ENCODE data around the gene CDC42BPB.

CDC42BPB gene, protein sequence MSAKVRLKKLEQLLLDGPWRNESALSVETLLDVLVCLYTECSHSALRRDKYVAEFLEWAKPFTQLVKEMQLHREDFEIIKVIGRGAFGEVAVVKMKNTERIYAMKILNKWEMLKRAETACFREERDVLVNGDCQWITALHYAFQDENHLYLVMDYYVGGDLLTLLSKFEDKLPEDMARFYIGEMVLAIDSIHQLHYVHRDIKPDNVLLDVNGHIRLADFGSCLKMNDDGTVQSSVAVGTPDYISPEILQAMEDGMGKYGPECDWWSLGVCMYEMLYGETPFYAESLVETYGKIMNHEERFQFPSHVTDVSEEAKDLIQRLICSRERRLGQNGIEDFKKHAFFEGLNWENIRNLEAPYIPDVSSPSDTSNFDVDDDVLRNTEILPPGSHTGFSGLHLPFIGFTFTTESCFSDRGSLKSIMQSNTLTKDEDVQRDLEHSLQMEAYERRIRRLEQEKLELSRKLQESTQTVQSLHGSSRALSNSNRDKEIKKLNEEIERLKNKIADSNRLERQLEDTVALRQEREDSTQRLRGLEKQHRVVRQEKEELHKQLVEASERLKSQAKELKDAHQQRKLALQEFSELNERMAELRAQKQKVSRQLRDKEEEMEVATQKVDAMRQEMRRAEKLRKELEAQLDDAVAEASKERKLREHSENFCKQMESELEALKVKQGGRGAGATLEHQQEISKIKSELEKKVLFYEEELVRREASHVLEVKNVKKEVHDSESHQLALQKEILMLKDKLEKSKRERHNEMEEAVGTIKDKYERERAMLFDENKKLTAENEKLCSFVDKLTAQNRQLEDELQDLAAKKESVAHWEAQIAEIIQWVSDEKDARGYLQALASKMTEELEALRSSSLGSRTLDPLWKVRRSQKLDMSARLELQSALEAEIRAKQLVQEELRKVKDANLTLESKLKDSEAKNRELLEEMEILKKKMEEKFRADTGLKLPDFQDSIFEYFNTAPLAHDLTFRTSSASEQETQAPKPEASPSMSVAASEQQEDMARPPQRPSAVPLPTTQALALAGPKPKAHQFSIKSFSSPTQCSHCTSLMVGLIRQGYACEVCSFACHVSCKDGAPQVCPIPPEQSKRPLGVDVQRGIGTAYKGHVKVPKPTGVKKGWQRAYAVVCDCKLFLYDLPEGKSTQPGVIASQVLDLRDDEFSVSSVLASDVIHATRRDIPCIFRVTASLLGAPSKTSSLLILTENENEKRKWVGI (N-terminal part only)

DNA sequence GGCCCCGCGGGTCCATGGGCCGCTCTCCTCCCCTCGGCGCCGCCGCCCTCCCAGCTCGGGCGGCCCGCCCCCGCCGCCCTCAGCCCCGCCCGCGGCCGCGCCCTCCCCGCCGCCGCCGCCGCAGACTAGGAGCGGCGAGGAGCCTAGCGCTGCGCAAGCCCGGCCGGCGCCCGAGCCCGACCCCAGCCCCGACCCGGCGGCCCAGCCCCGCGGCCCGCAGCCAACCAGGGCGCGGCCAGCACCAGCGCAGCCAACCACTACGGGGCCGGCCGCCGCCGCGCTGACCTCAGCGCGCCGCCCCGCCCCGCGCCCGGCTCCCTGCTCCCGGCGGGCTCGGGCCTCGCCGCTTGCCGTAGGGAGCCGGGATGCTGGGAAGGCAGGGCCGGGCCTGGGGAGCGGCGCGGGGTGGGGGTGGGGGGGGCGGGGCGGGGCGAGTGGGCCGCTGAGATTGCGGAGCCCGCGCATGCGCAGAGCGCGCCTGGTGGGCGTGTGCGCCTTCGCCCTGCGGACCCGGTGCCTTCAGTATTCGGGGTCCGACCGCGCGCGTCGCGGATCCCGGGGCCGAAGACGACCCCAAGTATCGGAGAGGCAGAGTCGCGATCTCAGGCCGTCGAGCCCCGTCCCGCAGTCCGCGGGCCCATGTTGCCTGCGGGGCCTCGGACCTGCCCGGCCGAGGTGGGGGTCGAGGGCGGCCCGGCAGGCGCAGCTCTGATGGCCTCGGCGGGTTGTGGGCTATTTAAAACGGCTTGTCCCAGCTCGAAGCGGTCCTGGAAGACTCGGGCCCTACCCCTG, at the start of gene CDC42BPB:
Gene CDC42BPB (minus strand): TSS at position 178 of the 792 bp plus-strand sequence. CDS start 376 bp downstream, outside the sequence.
- Mint-ChIP-seq H3K36me3 (no peaks in the 10 kb centered on the region), H3K4me3 (peak within 1 kb of the TSS; percentile 62), H3K27ac (no peak within 1 kb of the TSS), H3K4me1 (no peaks in the 10 kb centered on the region), H3K9me3 (no peaks in the 10 kb centered on the region)
- ATAC-seq (peak; percentile 89), DNase-seq (ENCODE audit: low spot score in 2 of 2) (peak in 1 of 2 donors; percentile 22)

- Mint-ChIP-seq H3K4me1 (peaks cover 18% of the 10 kb centered on the region), H3K4me3 (no peak overlapping the region), H3K36me3 (no peaks in the 10 kb centered on the region)
Observed at GRCh38 chr14:103105580-103106150, 48.3 kb upstream of the CDC42BPB start.

GRCh38 chr14:103104654-103105452, 47.5 kb upstream of the CDC42BPB start:
- peak overlapping the region; percentile 24 for H3K4me3 Mint-ChIP-seq
- H3K9me3 Mint-ChIP-seq, result no peaks in the 10 kb centered on the region
- DNase-seq (ENCODE audit: low spot score in 2 of 2) (peak; percentile 69 to 85), ATAC-seq (peak; percentile 82)
- H3K36me3 Mint-ChIP-seq, result no peaks in the 10 kb centered on the region
- H3K4me1 Mint-ChIP-seq, result peaks cover 18% of the 10 kb centered on the region
- H3K27ac Mint-ChIP-seq, result no peak overlapping the region

More at GRCh38 chr14:103105580-103106150, 48.3 kb upstream of the CDC42BPB start:
- Mint-ChIP-seq H3K27ac (no peak overlapping the region), H3K9me3 (no peaks in the 10 kb centered on the region)
- DNase-seq (ENCODE audit: low spot score in 2 of 2) (no peak), ATAC-seq (no peak)

- ATAC-seq (no peak), DNase-seq (ENCODE audit: low spot score in 2 of 2) (no peak)
- H3K9me3 Mint-ChIP-seq, result no peaks in the 10 kb centered on the region
- no peak overlapping the region for H3K4me3 Mint-ChIP-seq
- H3K27ac Mint-ChIP-seq, result no peak overlapping the region
- H3K4me1 Mint-ChIP-seq, result peaks cover 18% of the 10 kb centered on the region
- no peaks in the 10 kb centered on the region for H3K36me3 Mint-ChIP-seq
Observed at GRCh38 chr14:103104389-103104653, 47.0 kb upstream of the CDC42BPB start.

DNA sequence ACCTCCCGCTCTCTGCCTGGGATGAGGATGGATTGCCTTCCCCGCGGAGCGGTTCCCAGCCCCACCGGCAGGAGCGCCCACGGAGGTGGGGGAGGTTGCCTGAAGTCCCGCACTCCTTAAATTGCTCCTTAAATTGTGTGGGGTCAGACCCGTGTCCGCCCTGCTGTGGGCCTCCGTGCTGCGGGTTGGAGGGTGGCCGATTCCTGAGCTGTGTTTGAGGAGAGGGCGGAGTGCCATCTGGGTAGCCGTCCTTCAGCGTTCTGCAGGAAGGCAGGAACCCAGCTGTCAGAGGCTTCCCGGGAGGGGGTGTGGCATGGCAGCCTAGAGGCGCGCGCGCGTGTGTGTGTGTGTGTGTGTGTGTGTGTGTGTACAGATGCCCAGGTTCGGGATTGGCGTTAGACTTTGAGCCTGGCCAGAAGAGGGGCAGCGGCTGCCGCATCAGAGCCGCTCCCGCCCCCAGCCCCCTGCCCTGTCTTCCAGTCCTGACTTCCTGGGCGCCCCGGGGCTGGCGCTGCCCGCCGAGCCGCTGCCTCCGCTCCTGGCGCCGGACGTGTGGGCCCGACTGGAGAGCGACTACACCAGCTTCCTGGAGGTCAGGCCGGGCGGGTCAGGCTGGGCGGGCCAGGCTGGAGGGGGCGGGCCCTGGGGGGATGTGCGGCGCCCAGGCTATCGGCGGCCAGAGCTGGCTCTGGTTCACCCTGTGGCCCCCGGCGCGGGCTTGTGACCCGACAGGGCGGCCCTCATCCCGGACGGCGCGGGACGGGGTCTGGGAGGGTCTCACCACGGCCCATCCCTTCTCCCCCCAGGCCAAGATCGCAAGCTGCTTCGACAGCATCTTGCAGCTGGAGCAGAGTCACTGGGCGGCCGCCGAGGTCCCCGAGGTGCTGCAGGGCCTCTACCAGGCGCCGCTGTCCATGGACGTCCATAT, 46.4 kb upstream of the CDC42BPB start:
- H3K36me3 Mint-ChIP-seq, result no peaks in the 10 kb centered on the region
- H3K27ac Mint-ChIP-seq, result no peak overlapping the region
- peaks cover 18% of the 10 kb centered on the region for H3K4me1 Mint-ChIP-seq
- no peak for DNase-seq (ENCODE audit: low spot score in 2 of 2)
- no peak overlapping the region for H3K4me3 Mint-ChIP-seq
- H3K9me3 Mint-ChIP-seq, result no peaks in the 10 kb centered on the region
- ATAC-seq, result no peak

DNA sequence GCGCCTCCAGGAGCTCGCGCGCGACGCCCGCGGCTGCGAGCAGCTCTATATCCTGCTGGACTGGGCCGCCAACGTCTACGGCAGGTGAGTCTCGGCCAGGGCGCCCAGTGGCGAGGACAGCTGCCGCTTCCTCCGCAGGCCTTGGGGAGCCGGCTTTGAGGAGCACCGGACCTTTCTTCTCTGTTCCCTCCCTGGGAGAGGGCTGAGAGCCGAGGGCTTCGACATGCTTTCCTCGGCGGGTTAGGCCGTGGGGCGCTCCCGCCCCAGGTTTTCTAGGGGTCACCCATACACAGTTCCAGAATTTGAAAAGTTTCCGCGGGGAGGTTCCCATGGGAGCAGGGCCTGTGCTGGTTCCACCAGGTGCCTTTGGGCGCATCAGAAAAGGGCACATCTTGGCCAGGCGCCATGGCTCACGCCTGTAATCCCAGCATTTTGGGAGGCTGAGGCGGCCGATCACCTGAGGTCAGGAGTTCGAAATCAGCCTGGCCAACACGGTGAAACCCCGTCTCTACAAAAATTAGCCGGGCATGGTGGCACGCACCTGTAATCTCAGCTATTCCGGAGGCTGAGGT, 45.4 kb upstream of the CDC42BPB start:
- H3K4me1 Mint-ChIP-seq, result peaks cover 18% of the 10 kb centered on the region

GRCh38 chr14:103101963-103102688, 44.8 kb upstream of the CDC42BPB start:
- no peak for ATAC-seq
- H3K4me3 Mint-ChIP-seq, result no peak overlapping the region
- no peak overlapping the region for H3K27ac Mint-ChIP-seq

More for the DNA sequence above, 45.4 kb upstream of the CDC42BPB start:
- H3K4me3 Mint-ChIP-seq, result no peak overlapping the region
- ATAC-seq (no peak), DNase-seq (ENCODE audit: low spot score in 2 of 2) (no peak)
- H3K9me3 Mint-ChIP-seq, result no peaks in the 10 kb centered on the region
- H3K36me3 Mint-ChIP-seq, result no peaks in the 10 kb centered on the region
- H3K27ac Mint-ChIP-seq, result no peak overlapping the region

GRCh38 chr14:103101257-103101962, 44.1 kb upstream of the CDC42BPB start:
- no peak for ATAC-seq
- Mint-ChIP-seq H3K27ac (no peak overlapping the region), H3K9me3 (no peaks in the 10 kb centered on the region)

More at GRCh38 chr14:103101963-103102688, 44.8 kb upstream of the CDC42BPB start:
- DNase-seq (ENCODE audit: low spot score in 2 of 2), result no peak
- Mint-ChIP-seq H3K4me1 (peaks cover 18% of the 10 kb centered on the region), H3K36me3 (no peaks in the 10 kb centered on the region), H3K9me3 (no peaks in the 10 kb centered on the region)

GRCh38 chr14:103100281-103101121, 43.2 kb upstream of the CDC42BPB start:
- peaks cover 13% of the 10 kb centered on the region for H3K4me1 Mint-ChIP-seq
- ATAC-seq, result no peak
- no peak for DNase-seq (ENCODE audit: low spot score in 2 of 2)
- H3K27ac Mint-ChIP-seq, result no peak overlapping the region
- H3K9me3 Mint-ChIP-seq, result no peaks in the 10 kb centered on the region
- H3K4me3 Mint-ChIP-seq, result no peak overlapping the region
- H3K36me3 Mint-ChIP-seq, result no peaks in the 10 kb centered on the region

More at GRCh38 chr14:103101257-103101962, 44.1 kb upstream of the CDC42BPB start:
- Mint-ChIP-seq H3K36me3 (no peaks in the 10 kb centered on the region), H3K4me1 (peaks cover 18% of the 10 kb centered on the region), H3K4me3 (no peak overlapping the region)
- DNase-seq (ENCODE audit: low spot score in 2 of 2), result no peak

DNA sequence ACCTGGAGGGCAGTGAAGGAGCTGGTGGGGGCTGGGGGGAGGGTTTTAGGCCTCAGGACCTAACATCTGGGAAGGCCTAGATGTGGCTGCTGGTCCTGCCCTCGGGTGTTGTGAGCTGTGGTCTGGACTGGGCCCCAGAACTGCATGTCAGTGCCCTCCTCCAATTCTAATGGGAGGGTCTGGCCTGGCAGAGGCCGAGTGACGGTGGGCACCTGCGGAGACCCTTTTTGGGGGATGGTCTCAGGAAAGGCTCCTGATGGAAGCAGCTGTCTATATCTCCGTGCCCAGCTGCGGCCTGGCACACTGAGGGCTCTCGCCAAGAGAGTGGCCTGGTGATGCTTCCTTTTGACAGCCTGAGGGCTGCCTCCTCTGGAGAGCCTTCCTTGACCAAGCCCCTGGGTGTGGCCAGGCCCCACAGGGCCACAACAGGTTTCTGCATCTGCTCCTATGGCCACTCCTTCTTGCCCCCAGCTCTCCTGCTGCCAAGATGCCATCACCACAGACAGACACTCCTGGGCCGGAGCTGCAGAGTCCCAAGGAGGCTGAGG, 42.5 kb upstream of the CDC42BPB start:
- Mint-ChIP-seq H3K27ac (no peak overlapping the region), H3K9me3 (no peaks in the 10 kb centered on the region), H3K4me3 (no peak overlapping the region), H3K4me1 (peaks cover 7% of the 10 kb centered on the region), H3K36me3 (no peaks in the 10 kb centered on the region)
- ATAC-seq (no peak), DNase-seq (ENCODE audit: low spot score in 2 of 2) (no peak)

Data from stimulated activated effector memory CD8-positive, alpha-beta T cell treated with anti-CD3 and anti-CD28 coated beads, Interleukin-12 subunit alpha, Interleukin-12 subunit beta, amount 100 ng/mL, for 72 hours (primary cell).